T47D (cell line): ENCODE results near the gene SLC8A2.
A peak's percentile ranks its signal among the peaks of the same experiment; 100 is the strongest.

Experiments
- DNase-seq, 2 experiments: peaks; one replicate each; pipeline versions ENCODE4 v3.0.0 to v3.0.0-alpha.2; 2011 to 2012; ENCODE audit warnings: low read depth in 1 of 2, low spot score in 1 of 2
- JUND ChIP-seq: IDR thresholded peaks from 2 replicates; pipeline ENCODE4 v1.6.1; 2012; ENCODE audit warnings: low read depth
- in situ Hi-C: cut with HindIII; loops from 2 replicates; pipeline ENCODE4 v1.10.0; 2016; ENCODE audit warnings: low sequenced_read_pairs, low pct_unique_long_range_greater_than_20kb

Gene SLC8A2

GRCh38 chr19:47435196-47435595 lies 36.5 kb downstream of the SLC8A2 start:
- in situ Hi-C loops = no loop called here
- TF ChIP-seq JUND = no peak
- no peak for DNase-seq

- in situ Hi-C loops = no loop called here
Observed at GRCh38 chr19:47434088-47434487, 37.6 kb downstream of the SLC8A2 start.

DNA sequence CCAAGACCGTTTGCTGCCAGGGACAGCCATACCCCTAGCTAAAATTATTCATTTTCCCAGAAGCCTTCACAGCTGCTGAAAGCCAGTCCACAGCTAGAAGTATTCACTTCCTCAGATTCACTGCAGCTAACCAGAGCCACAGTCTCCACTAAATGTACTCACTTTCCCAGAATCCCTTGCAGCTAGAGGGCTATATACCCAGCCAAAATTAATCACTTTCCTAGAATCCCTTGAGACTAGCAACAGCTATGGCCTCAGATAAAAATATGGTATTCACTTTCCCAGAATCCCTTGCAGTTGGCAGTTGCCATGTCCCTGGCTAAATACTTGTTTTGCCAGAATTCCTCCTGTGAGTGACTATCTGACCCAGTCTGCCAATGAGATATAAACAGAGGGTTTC lies 38.6 kb downstream of the SLC8A2 start:
- in situ Hi-C loops = no loop called here
- DNase-seq = no peak
- TF ChIP-seq JUND = no peak

More at GRCh38 chr19:47434088-47434487, 37.6 kb downstream of the SLC8A2 start:
- DNase-seq = no peak
- no peak for TF ChIP-seq JUND

- no peak for DNase-seq
- TF ChIP-seq JUND = no peak
- in situ Hi-C loops = no loop called here
Observed at GRCh38 chr19:47432499-47432898, 39.2 kb downstream of the SLC8A2 start.

DNA sequence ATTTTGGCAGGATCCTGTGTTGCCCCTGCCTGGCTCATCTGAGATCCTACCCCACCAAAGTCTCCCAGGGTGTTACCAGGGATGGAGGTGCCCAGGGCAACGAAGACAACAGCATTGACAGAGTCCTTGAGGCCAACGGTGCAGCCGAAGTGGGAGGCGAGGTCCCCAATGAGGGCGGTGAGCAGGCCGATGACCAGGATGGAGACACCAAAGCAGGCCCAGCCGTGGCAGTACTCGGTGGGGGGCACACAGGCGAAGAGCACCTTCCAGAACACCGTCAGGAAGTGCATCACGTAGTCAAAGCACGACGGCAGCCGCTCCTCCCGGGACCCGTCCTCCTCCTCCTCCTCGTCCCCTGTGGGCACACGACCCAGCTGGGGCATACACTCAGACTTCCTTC lies 39.6 kb downstream of the SLC8A2 start:
- in situ Hi-C loops = no loop called here
- DNase-seq = no peak

DNA sequence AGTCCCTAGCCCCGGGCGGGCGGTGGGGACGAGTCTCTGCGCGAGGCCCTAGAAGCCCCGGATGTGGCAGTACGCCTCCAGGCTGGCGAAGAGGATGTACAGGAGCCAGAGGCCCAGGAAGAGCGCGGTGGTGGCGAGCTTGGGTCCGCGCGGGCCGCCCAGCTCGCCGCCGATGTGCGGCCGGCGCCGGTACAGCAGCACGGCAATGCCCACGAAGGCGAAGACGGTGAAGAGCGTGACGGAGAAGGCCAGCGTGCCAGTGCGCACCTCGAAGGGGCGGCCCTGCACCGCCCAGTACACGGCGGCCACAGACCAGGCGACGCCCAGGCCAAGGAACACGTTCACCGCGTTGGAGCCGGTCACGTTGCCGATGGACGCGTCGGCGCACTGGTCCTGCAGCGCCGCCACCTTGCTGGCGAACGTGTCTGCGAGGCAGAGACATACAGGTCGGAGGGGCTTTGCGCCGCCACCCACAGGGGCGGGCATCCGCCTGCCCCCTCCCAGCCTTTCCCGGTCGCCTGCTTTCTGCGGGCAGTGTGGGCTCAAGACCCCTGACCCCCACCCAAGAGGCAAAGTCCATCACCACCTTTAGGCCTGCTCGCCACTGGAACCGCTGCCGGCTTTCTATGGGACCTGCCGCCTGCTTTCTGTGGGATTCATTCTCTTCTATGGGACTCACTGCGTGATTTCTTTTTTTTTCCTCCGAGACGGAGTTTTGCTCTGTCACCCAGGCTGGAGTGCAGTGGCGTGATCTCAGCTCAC lies 41.5 kb downstream of the SLC8A2 start:
- no peak for TF ChIP-seq JUND
- DNase-seq = no peak
- in situ Hi-C loops = no loop called here

More for the DNA sequence above, 39.6 kb downstream of the SLC8A2 start:
- TF ChIP-seq JUND = no peak

- no peak for TF ChIP-seq JUND
- no peak for DNase-seq
- in situ Hi-C loops = no loop called here
Observed at GRCh38 chr19:47429140-47429793, 42.4 kb downstream of the SLC8A2 start.

- peak; percentile 84 to 95 for DNase-seq
- in situ Hi-C loops = no loop called here
- no peak for TF ChIP-seq JUND
Observed at GRCh38 chr19:47428177-47428894, 43.4 kb downstream of the SLC8A2 start.

DNA sequence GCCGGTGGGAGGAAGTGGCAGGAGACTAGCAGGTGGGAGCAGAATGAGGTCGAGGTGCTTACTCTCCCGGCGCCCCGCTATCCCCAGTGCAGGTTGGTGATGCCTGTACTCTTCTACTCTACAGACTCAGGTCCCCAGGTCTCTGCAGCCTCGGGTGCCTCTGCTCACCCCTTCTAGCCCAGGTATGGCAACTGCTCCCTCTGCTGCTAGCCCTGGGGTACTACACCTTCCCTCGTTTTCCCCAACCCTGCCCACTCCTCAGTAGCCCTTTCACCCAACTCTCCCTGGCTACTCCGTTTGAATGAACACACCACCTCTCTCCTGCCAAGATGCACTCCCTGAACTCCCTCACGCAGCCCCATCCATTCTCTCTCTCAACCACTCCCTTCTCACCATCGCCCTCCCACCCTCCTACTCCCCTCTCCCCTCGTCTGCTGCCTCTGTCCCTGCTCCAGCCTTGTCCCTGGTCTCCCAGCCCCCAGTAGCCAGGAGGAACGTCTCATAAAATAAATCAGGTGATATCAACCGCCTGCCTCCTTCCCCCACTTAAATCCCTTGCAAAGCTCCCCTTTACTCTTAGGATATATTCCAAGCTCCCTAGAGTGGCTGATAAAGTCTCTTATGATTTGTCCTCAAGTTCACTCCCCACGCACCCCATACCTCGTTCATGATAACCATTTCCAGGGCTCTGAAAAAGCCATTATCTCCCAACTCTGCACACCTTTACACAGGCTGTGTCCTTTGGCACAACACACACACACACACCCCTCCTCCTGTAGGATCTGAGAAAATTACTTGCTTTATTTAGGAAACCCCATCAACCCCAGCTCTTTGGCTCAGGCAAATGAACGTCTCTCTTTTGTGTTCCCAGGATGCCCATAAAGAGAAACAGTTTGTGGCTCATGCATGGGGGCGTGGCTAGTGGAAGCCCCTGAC lies 44.2 kb downstream of the SLC8A2 start:
- DNase-seq = peak; percentile 67 to 68
- in situ Hi-C loops = no loop called here
- no peak for TF ChIP-seq JUND

DNA sequence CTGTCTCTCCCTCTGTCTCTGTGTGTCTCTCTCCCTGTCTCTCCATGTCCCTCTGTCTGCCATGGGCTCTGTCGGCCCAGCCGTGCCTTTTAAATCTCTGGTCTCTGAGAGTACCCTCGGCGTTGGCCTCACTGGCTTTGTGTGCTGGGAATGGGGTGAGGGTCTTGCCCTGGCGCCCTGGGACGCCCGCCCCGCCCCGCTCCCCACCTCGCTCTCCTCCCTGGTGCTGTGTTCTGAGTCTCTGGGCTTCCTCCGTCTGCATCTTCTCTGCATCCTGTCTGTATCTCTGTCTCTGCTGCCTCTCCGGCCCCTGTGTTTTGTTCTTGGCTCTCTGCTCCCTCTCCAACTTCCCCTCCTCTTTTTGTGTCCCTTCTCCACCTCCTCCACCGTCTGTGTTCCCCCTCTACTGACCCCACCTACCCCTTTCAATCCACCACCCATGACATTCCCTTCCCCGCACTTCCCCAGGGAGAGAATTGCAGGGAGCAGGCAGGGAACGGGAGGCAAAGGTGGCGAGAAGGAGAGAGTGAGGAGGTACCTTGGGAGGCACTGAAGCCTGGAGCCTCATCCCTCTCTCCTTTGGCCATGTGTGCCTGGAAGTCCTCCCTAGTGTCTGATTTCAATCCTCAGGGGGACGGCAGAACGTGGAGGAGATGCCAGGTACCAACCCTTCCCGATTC lies 48.4 kb downstream of the SLC8A2 start:
- in situ Hi-C loops = no loop called here
- no peak for TF ChIP-seq JUND
- no peak for DNase-seq

DNA sequence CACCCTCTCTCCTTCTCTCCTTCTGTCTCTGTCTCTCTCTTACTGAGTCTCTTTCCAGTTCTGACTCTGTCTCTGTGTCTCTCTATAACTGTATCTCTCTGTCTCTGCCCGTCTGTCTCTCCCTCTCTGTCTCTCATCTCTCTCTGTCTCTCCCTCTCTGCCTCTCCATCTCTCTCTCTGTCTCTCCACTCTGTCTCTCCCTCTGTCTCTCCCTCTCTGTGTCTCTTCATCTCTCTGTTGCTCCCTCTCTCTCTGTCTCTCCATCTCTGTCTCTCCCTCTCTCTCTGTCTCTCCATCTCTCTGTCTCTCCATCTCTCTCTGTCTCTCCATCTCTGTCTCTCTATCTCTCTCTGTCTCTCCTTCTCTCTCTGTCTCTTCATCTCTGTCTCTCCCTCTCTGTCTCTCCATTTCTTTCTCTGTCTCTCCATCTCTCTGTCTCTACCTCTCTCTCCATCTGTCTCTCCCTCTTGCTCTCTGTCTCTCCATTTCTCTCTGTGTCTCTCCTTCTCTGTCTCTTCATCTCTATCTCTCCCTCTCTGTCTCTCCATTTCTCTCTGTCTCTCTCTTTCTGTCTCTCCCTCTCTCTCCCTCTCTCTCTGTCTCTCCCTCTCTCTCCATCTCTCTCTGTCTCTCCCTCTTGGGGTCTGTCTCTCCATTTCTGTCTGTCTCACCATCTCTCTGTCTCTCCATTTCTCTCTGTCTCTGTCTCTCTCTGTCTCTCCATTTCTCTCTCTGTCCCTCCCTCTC lies 49.1 kb downstream of the SLC8A2 start:
- no peak for DNase-seq
- TF ChIP-seq JUND = no peak
- in situ Hi-C loops = no loop called here
